ENCODE results near the gene ZNF232.
"Not testable (repeated sequence)": the region's sequence is repeated elsewhere in the genome, so short reads cannot be mapped to it uniquely, and the experiment has no call there.

GRCh38 chr17:5128387-5128786 is 16.7 kb upstream of the ZNF232 start:
- TF ChIP-seq CTCF (IDR thresholded peaks at IDR 0.05; ENCODE audit: poor library complexity, severe bottlenecking); SMC3 (conservative IDR thresholded peaks at IDR 0.05; ENCODE audit: poor library complexity); TAF1 (IDR thresholded peaks at IDR 0.05; ENCODE audit: low read depth); POLR2AphosphoS5 (IDR thresholded peaks at IDR 0.05); REST (IDR thresholded peaks at IDR 0.05; ENCODE audit: borderline replicate concordance); EZH2 (IDR thresholded peaks at IDR 0.05; ENCODE audit: borderline replicate concordance, insufficient read depth, low read length, poor library complexity, severe bottlenecking); EP300 (conservative IDR thresholded peaks at IDR 0.05; ENCODE audit: poor library complexity, severe bottlenecking): not testable (repeated sequence)

Data from neural cell (in vitro differentiated cells).